H1 (cell line): ENCODE results near the gene VASP. TPM values are rescaled to one million over a fixed set of nuclear protein-coding genes. Genes with fewer than 3 reads are reported as not detected.

Source experiments
- CTCF ChIA-PET: fragments of 300-600 bp; sonication (Branson Sonifier 250); formaldehyde crosslinking; loops from one replicate; lab custom pipeline; 2021; ENCODE audit not compliant: partially characterized antibody; lab: Charles Lee
- POLR2A ChIA-PET: fragments of 300-600 bp; sonication (Branson Sonifier 250); formaldehyde crosslinking; loops from one replicate; lab custom pipeline; 2021; ENCODE audit warnings: inconsistent platforms; ENCODE audit not compliant: partially characterized antibody; lab: Charles Lee
- DNase-seq, 2 experiments: peaks; one replicate each; pipeline versions ENCODE4 v3.0.0 to v3.0.0-alpha.2; 2010 to 2022; ENCODE audit warnings: low spot score in 2 of 2, low read depth in 1 of 2, mixed read lengths in 1 of 2
- FAIRE-seq: peaks from 2 replicates; lab custom pipeline; 2011; peaks lifted over from hg19 to GRCh38; lab: Jason Lieb, UNC
- H2AFZ ChIP-seq: 2 replicates; pipeline ENCODE4 v1.8.1; 2012; ENCODE audit warnings: low read length, inconsistent platforms
- H2AK5ac ChIP-seq: 2 replicates; pipeline ENCODE4 v1.6.1; 2013; ENCODE audit warnings: low read depth, low read length
- H2BK120ac ChIP-seq: replicated peaks from 2 replicates; pipeline ENCODE3; 2013; ENCODE audit warnings: low read depth, low read length, inconsistent platforms
- H2BK12ac ChIP-seq: 2 replicates; pipeline ENCODE4 v1.6.1; 2013; ENCODE audit warnings: low read depth, low read length
- H2BK15ac ChIP-seq: 2 replicates; pipeline ENCODE4 v1.6.1; 2013; ENCODE audit warnings: low read length
- H2BK20ac ChIP-seq: 2 replicates; pipeline ENCODE4 v1.6.1; 2013; ENCODE audit warnings: low read length
- H2BK5ac ChIP-seq: 2 replicates; pipeline ENCODE4 v1.6.1; 2013; ENCODE audit warnings: low read depth, low read length
- H3K14ac ChIP-seq: 2 replicates; pipeline ENCODE4 v1.6.1; 2013; ENCODE audit warnings: inconsistent platforms; ENCODE audit not compliant: insufficient read length
- H3K18ac ChIP-seq: 2 replicates; pipeline ENCODE4 v1.6.1; 2013; ENCODE audit warnings: low read length; ENCODE audit errors: extremely low read depth
- H3K23ac ChIP-seq: 2 replicates; pipeline ENCODE4 v1.6.1; 2013; ENCODE audit warnings: inconsistent platforms; ENCODE audit not compliant: insufficient read length
- H3K23me2 ChIP-seq: 2 replicates; pipeline ENCODE4 v1.6.1; 2013; ENCODE audit warnings: low read depth, low read length
- H3K27ac ChIP-seq: 2 replicates; pipeline ENCODE4 v1.6.1; 2011; ENCODE audit warnings: low read depth, low read length, inconsistent platforms
- H3K27me3 ChIP-seq, 4 experiments: replicated peaks in 1 of 4; 1 replicate in 1 of 4; 2 replicates in 3 of 4; pipeline versions ENCODE4 v1.6.1 to v1.8.1; 2011 to 2013; ENCODE audit warnings: low read length in 3 of 4, mild to moderate bottlenecking in 3 of 4, inconsistent platforms in 2 of 4, mixed read lengths in 2 of 4, moderate library complexity in 1 of 4; ENCODE audit not compliant: control insufficient read depth in 3 of 4, insufficient read depth in 3 of 4; ENCODE audit errors: extremely low read depth in 1 of 4
- H3K36me3 ChIP-seq, 4 experiments: 2 replicates each; pipeline versions ENCODE4 v1.6.1 to v1.8.1; 2011 to 2013; ENCODE audit warnings: mild to moderate bottlenecking in 4 of 4, low read length in 3 of 4, moderate library complexity in 2 of 4, control low read depth in 1 of 4, inconsistent platforms in 1 of 4; ENCODE audit not compliant: insufficient read depth in 4 of 4, control insufficient read depth in 2 of 4
- H3K4ac ChIP-seq: replicated peaks from 2 replicates; pipeline ENCODE3; 2013; ENCODE audit warnings: low read length, low read depth, mixed read lengths, inconsistent platforms; ENCODE audit not compliant: insufficient read length
- H3K4me1 ChIP-seq, 4 experiments: replicated peaks in 1 of 4; 1 replicate in 1 of 4; 2 replicates in 3 of 4; pipeline versions ENCODE4 v1.6.1 to v1.8.1; 2011 to 2013; ENCODE audit warnings: low read length in 3 of 4, inconsistent platforms in 2 of 4, mixed read lengths in 1 of 4; ENCODE audit not compliant: insufficient read depth in 4 of 4, control insufficient read depth in 3 of 4
- H3K4me2 ChIP-seq, 2 experiments: 2 replicates each; pipeline versions ENCODE4 v1.6.1 to v1.8.1; 2011 to 2013; ENCODE audit warnings: low read depth in 2 of 2, low read length in 2 of 2, control low read depth in 1 of 2, inconsistent platforms in 1 of 2, mild to moderate bottlenecking in 1 of 2; ENCODE audit not compliant: insufficient read depth in 1 of 2
- H3K4me3 ChIP-seq, 4 experiments: fragments of 200-600, 300-600 bp in 1 of 4; sonication (generic), shearing (Covaris generic), sonication (Bioruptor Twin) in 1 of 4; 2 replicates each; pipeline versions ENCODE4 v1.5.1 to v1.8.1; 2011 to 2016; ENCODE audit warnings: low read length in 4 of 4, low read depth in 3 of 4, control low read depth in 2 of 4, inconsistent platforms in 2 of 4, mild to moderate bottlenecking in 2 of 4, mixed read lengths in 1 of 4, moderate library complexity in 1 of 4; ENCODE audit not compliant: insufficient read depth in 2 of 4; ENCODE audit errors: extremely low read depth in 1 of 4
- H3K56ac ChIP-seq: replicated peaks from 2 replicates; pipeline ENCODE3; 2013; ENCODE audit warnings: low read depth, mild to moderate bottlenecking, mixed read lengths, low read length, inconsistent platforms; ENCODE audit not compliant: insufficient read length
- H3K79me1 ChIP-seq: 2 replicates; pipeline ENCODE4 v1.6.1; 2013; ENCODE audit warnings: low read depth, low read length, control low read depth
- H3K79me2 ChIP-seq, 2 experiments: 2 replicates each; pipeline versions ENCODE4 v1.6.1 to v1.8.1; 2012 to 2013; ENCODE audit warnings: low read length in 2 of 2, mild to moderate bottlenecking in 2 of 2, inconsistent platforms in 1 of 2; ENCODE audit not compliant: insufficient read depth in 2 of 2, control insufficient read depth in 1 of 2
- H3K9ac ChIP-seq, 4 experiments: replicated peaks in 1 of 4; 1 replicate in 1 of 4; 2 replicates in 3 of 4; pipeline versions ENCODE4 v1.6.1 to v1.8.1; 2011 to 2013; ENCODE audit warnings: low read depth in 3 of 4, low read length in 3 of 4, control low read depth in 2 of 4, mild to moderate bottlenecking in 2 of 4, moderate library complexity in 2 of 4, inconsistent platforms in 1 of 4; ENCODE audit errors: extremely low read depth in 1 of 4
- H3K9me3 ChIP-seq, 2 experiments: 2 replicates each; pipeline versions ENCODE4 v1.6.1 to v1.8.1; 2012 to 2013; ENCODE audit warnings: mild to moderate bottlenecking in 2 of 2, moderate library complexity in 2 of 2, control low read depth in 1 of 2, inconsistent platforms in 1 of 2, low read depth in 1 of 2, low read length in 1 of 2, mixed read lengths in 1 of 2; ENCODE audit not compliant: insufficient read depth in 2 of 2
- H4K20me1 ChIP-seq, 2 experiments: replicated peaks in 1 of 2; 2 replicates each; pipeline versions ENCODE3 to v1.8.1; 2011 to 2013; ENCODE audit warnings: inconsistent platforms in 2 of 2, low read length in 2 of 2, mild to moderate bottlenecking in 1 of 2; ENCODE audit not compliant: insufficient read depth in 2 of 2, control insufficient read depth in 1 of 2
- H4K5ac ChIP-seq: 2 replicates; pipeline ENCODE4 v1.6.1; 2013; ENCODE audit warnings: low read length, low read depth, mixed read lengths, inconsistent platforms; ENCODE audit not compliant: insufficient read length
- H4K8ac ChIP-seq: 2 replicates; pipeline ENCODE4 v1.8.0; 2013; ENCODE audit warnings: mild to moderate bottlenecking, moderate library complexity, low read length, inconsistent platforms; ENCODE audit not compliant: insufficient read depth; ENCODE audit errors: extremely low read depth
- H4K91ac ChIP-seq: replicated peaks from 2 replicates; pipeline ENCODE3; 2013; ENCODE audit warnings: low read length, mixed read lengths, inconsistent platforms; ENCODE audit not compliant: insufficient read length
- CBX5 ChIP-seq: fragments of 300-800, 300-1000 bp; sonication (generic); IDR thresholded peaks from 2 replicates; pipeline ENCODE4 v1.7.1; 2016; ENCODE audit warnings: antibody characterized with exemption, low read length, low read depth
- CEBPB ChIP-seq: IDR thresholded peaks from 2 replicates; pipeline ENCODE4 v1.6.1; 2012; ENCODE audit warnings: low read depth, low read length
- CHD2 ChIP-seq: IDR thresholded peaks from 2 replicates; pipeline ENCODE4 v1.6.1; 2012; ENCODE audit warnings: low read length, improper control_type of control experiment
- EP300 ChIP-seq, 2 experiments: IDR thresholded peaks; 1 replicate in 1 of 2; 2 replicates in 1 of 2; pipeline ENCODE4 v1.6.1; 2011 to 2012; ENCODE audit warnings: low read depth in 2 of 2, low read length in 2 of 2, mild to moderate bottlenecking in 2 of 2, borderline replicate concordance in 1 of 2, inconsistent platforms in 1 of 2, moderate library complexity in 1 of 2
- EZH2 ChIP-seq: fragments of 200-600 bp; sonication (generic); IDR thresholded peaks from 2 replicates; pipeline ENCODE4 v1.7.1; 2012; ENCODE audit warnings: low read depth, mild to moderate bottlenecking, moderate library complexity, low read length, inconsistent platforms; ENCODE audit not compliant: severe bottlenecking
- FOSL1 ChIP-seq: IDR thresholded peaks from 2 replicates; pipeline ENCODE4 v1.6.1; 2011; ENCODE audit warnings: mild to moderate bottlenecking, low read depth, low read length, moderate library complexity; ENCODE audit not compliant: insufficient read depth
- GABPA ChIP-seq: IDR thresholded peaks from 2 replicates; pipeline ENCODE4 v1.6.1; 2011; ENCODE audit warnings: mild to moderate bottlenecking, low read length, moderate library complexity, borderline replicate concordance; ENCODE audit not compliant: insufficient read depth
- HDAC2 ChIP-seq, 2 experiments: fragments of 300-600 bp in 1 of 2; sonication (generic) in 1 of 2; IDR thresholded peaks; 2 replicates each; pipeline ENCODE4 v1.6.1; 2011 to 2012; ENCODE audit warnings: low read depth in 2 of 2, low read length in 2 of 2, mild to moderate bottlenecking in 2 of 2, moderate library complexity in 2 of 2, borderline replicate concordance in 1 of 2, inconsistent platforms in 1 of 2
- PHF8 ChIP-seq: fragments of 200-600 bp; sonication (generic); conservative IDR thresholded peaks from 2 replicates; pipeline ENCODE4 v1.7.1; 2012; ENCODE audit warnings: low read depth, mild to moderate bottlenecking, inconsistent platforms, low read length, moderate library complexity
- SIRT6 ChIP-seq: IDR thresholded peaks from one replicate; pipeline ENCODE4 v1.7.1; 2012; ENCODE audit warnings: low read length, inconsistent platforms
- SP4 ChIP-seq: IDR thresholded peaks from 2 replicates; pipeline ENCODE4 v1.6.1; 2012; ENCODE audit warnings: low read length, inconsistent platforms
- TEAD4 ChIP-seq: IDR thresholded peaks from 2 replicates; pipeline ENCODE4 v1.6.1; 2012; ENCODE audit warnings: low read depth, low read length, inconsistent platforms, mixed read lengths
- YY1 ChIP-seq: IDR thresholded peaks from 2 replicates; pipeline ENCODE4 v1.6.1; 2011; ENCODE audit warnings: low read depth, mild to moderate bottlenecking, low read length
- WGBS, 2 experiments: shearing (Covaris generic) in 1 of 2; methylation state at CpG; one replicate each; pipeline versions ENCODE4 v1.1.6 to v1.1.7; 2013 to 2015; ENCODE audit warnings: low lambda C conversion rate in 2 of 2, mixed read lengths in 2 of 2, inconsistent platforms in 1 of 2, low coverage in 1 of 2, missing lambda C conversion rate in 1 of 2; ENCODE audit not compliant: insufficient replicate concordance in 2 of 2, insufficient coverage in 1 of 2, insufficient read length in 1 of 2; ENCODE audit errors: extremely low coverage in 1 of 2, missing lambda C conversion rate in 1 of 2; 5-methylcytosine and 5-hydroxymethylcytosine counted together
- polyA plus RNA-seq, 7 experiments: library from polyadenylated mRNA; depleted of rRNA in 3 of 7; stranded (reverse) in 5 of 7; unstranded in 2 of 7; fragments of >200 nt in 5 of 7; fragments of 200-250 nt in 2 of 7; gene quantifications; 1 replicate in 5 of 7; 2 replicates in 1 of 7; 4 replicates in 1 of 7; pipeline versions ENCODE4 v1.2.1 to v1.2.3, GENCODE V29; 2011 to 2013; ENCODE audit warnings: missing spikeins in 2 of 7, mixed read lengths in 2 of 7
- total RNA-seq: library from RNA; stranded (reverse); fragmentation: NEBNext Ultra II Directional; extraction: Animal tissue kit (Norgen Biotek cat#: 25700); gene quantifications from 2 replicates; pipeline ENCODE4 v1.2.1, GENCODE V29; 2021
- TF ChIP-seq, protein P1 (sequence below): IDR thresholded peaks from 2 replicates; pipeline ENCODE4 v1.6.1; 2011; ENCODE audit warnings: low read depth, mild to moderate bottlenecking, low read length; ENCODE audit not compliant: insufficient read depth

Gene VASP
- total and polyA plus RNA-seq, 2 of the 8 experiments (the other 6 are each of a cell fraction or from before 2014, with no cell fraction given), result 89.7 to 135 TPM

DNA sequence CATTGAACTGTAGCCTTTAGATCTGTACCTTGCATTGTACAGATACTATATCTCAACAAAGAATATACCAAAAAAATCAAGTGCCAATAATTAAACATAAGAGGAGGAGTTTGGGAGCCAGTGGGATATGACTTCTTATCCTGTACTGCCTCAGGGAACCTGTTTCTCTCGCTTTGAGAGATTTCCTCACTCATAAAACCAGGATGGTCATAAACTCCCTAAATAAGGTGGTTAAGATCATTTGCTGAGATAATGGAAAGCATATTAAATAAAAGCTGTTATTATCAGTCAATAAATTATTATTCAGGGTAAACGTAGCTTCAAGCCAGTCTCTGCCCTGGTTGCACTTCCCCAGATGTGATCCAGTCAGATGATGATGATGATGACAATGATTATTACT, 60.3 kb downstream of the VASP start:
- Histone ChIP-seq H3K27ac (no peak overlapping the region), H4K91ac (no peak overlapping the region), H4K5ac (no peak overlapping the region), H2BK120ac (no peak overlapping the region), H2AK5ac (no peak overlapping the region), H3K4me3 (no peak overlapping the region), H3K18ac (no peak overlapping the region), H3K4me1 (peaks cover 4 to 5% (median 4%) of the 10 kb centered on the region in 4 experiments), H3K79me2 (no peaks in the 10 kb centered on the region), H3K4ac (no peak overlapping the region), H3K4me2 (no peak overlapping the region), H2BK12ac (no peak overlapping the region), H2BK5ac (no peak overlapping the region), H3K36me3 (no peaks in the 10 kb centered on the region), H2BK15ac (no peak overlapping the region), H3K79me1 (peaks cover 2% of the 10 kb centered on the region; the same call in 1 of the 2 replicates), H4K8ac (no peak overlapping the region), H3K23ac (no peak overlapping the region), H3K9me3 (no peaks in the 10 kb centered on the region), H3K14ac (no peak overlapping the region), H3K56ac (no peak overlapping the region), H3K23me2 (no peaks in the 10 kb centered on the region), H2BK20ac (no peak overlapping the region), H3K9ac (no peak overlapping the region), H2AFZ (no peak overlapping the region), H3K27me3 (no peaks in the 10 kb centered on the region), H4K20me1 (peaks cover 0 to 5% of the 10 kb centered on the region in 2 experiments)
- POLR2A ChIA-PET, result no interaction called here
- 83% methylated on average over 2 of the region's 2 CpGs; no CpG with 5 or more reads in 1 of the 2 experiments for WGBS, 2 experiments
- no peak for FAIRE-seq
- DNase-seq, result no peak
- CTCF ChIA-PET, result interaction anchor here (0.7 to 8.1 kb wide), 6 partner anchors 9 to 179 kb away, joined by 3 to 79 read pairs (median 12); no protein-coding TSS in a partner anchor
- TF ChIP-seq CEBPB (no peak), PHF8 (no peak), TEAD4 (no peak), EZH2 (no peak), CBX5 (no peak), FOSL1 (no peak), HDAC2 (IDR thresholded peaks at IDR 0.05; ENCODE audit: borderline replicate concordance in 1 of 2, low read depth in 2 of 2, low read length in 2 of 2) (no peak), YY1 (no peak), GABPA (no peak), CHD2 (no peak), SIRT6 (no peak), SP4 (no peak), EP300 (IDR thresholded peaks at IDR 0.05; ENCODE audit: borderline replicate concordance in 1 of 2, low read depth in 2 of 2, low read length in 2 of 2) (no peak)
- TF ChIP-seq, protein P1, sequence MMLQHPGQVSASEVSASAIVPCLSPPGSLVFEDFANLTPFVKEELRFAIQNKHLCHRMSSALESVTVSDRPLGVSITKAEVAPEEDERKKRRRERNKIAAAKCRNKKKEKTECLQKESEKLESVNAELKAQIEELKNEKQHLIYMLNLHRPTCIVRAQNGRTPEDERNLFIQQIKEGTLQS, result no peak
